SK-N-SH treated with all-trans-retinoic acid at 6 μM for 48 hours (cell line): Measurements from ENCODE around the gene LENEP.

ENCODE experiments used
- ATAC-seq: fragments of 200-7000 bp; cut with Tn5 transposase; 3 replicates; pipeline ENCODE4 v1.9.1; 2020; ENCODE audit warnings: mild to moderate bottlenecking, moderate library complexity
- ARNTL ChIP-seq: fragments of 450-650 bp; formaldehyde crosslinking; IDR thresholded peaks from 2 replicates; pipeline ENCODE4 v1.5.0; 2020; ENCODE audit warnings: low read depth, mild to moderate bottlenecking, moderate library complexity, borderline replicate concordance
- CREB5 ChIP-seq: fragments of 250-450 bp; sonication (Bioruptor Pico); IDR thresholded peaks from 2 replicates; pipeline ENCODE4 v1.5.1; 2020; ENCODE audit warnings: low read depth, mild to moderate bottlenecking, moderate library complexity
- CSRNP3 ChIP-seq: fragments of 250-450 bp; sonication (Bioruptor Pico); IDR thresholded peaks from 2 replicates; pipeline ENCODE4 v1.5.1; 2021; ENCODE audit warnings: mild to moderate bottlenecking, moderate library complexity
- ESRRG ChIP-seq: fragments of 250-450 bp; sonication (Bioruptor Pico); IDR thresholded peaks from 2 replicates; pipeline ENCODE4 v1.6.1; 2021; ENCODE audit warnings: mild to moderate bottlenecking
- GLIS3 ChIP-seq: fragments of 250-450 bp; sonication (Bioruptor Pico); IDR thresholded peaks from 2 replicates; pipeline ENCODE4 v1.5.0; 2020; ENCODE audit warnings: mild to moderate bottlenecking, moderate library complexity
- OSR1 ChIP-seq: fragments of 250-450 bp; sonication (Bioruptor Pico); IDR thresholded peaks from 2 replicates; pipeline ENCODE4 v1.8.0; 2022; ENCODE audit warnings: moderate library complexity, mild to moderate bottlenecking, inconsistent platforms
- PATZ1 ChIP-seq: fragments of 250-450 bp; sonication (Bioruptor Pico); IDR thresholded peaks from 2 replicates; pipeline ENCODE4 v1.8.0; 2020; ENCODE audit warnings: mild to moderate bottlenecking, moderate library complexity, borderline replicate concordance
- POU6F1 ChIP-seq: fragments of 250-450 bp; sonication (Bioruptor Pico); IDR thresholded peaks from 2 replicates; pipeline ENCODE4 v1.8.0; 2021; ENCODE audit warnings: low read depth, mild to moderate bottlenecking, moderate library complexity, borderline replicate concordance
- PPARA ChIP-seq: fragments of 250-450 bp; sonication (Bioruptor Pico); IDR thresholded peaks from 2 replicates; pipeline ENCODE4 v1.5.0; 2020; ENCODE audit warnings: mild to moderate bottlenecking, borderline replicate concordance
- SNAI2 ChIP-seq: fragments of 250-450 bp; sonication (Bioruptor Pico); IDR thresholded peaks from 2 replicates; pipeline ENCODE4 v1.5.0; 2020; ENCODE audit warnings: mild to moderate bottlenecking, moderate library complexity
- TCF4 ChIP-seq: fragments of 250-450 bp; sonication (Bioruptor Pico); IDR thresholded peaks from 2 replicates; pipeline ENCODE4 v1.8.0; 2021; ENCODE audit warnings: mild to moderate bottlenecking, moderate library complexity, borderline replicate concordance
- TOX ChIP-seq: fragments of 250-450 bp; sonication (Bioruptor Pico); IDR thresholded peaks from 2 replicates; pipeline ENCODE4 v1.8.0; 2021; ENCODE audit warnings: mild to moderate bottlenecking, moderate library complexity, borderline replicate concordance
- TSHZ2 ChIP-seq: fragments of 250-450 bp; sonication (Bioruptor Pico); IDR thresholded peaks from 2 replicates; pipeline ENCODE4 v1.5.0; 2020; ENCODE audit warnings: mild to moderate bottlenecking, moderate library complexity
- ZC3H10 ChIP-seq: fragments of 250-450 bp; sonication (Bioruptor Pico); IDR thresholded peaks from 2 replicates; pipeline ENCODE4 v1.5.1; 2021; ENCODE audit warnings: mild to moderate bottlenecking, moderate library complexity
- ZFP30 ChIP-seq: fragments of 450-650 bp; formaldehyde crosslinking; IDR thresholded peaks from 2 replicates; pipeline ENCODE4 v1.5.0; 2022; ENCODE audit warnings: mild to moderate bottlenecking, moderate library complexity
- ZNF565 ChIP-seq: fragments of 450-650 bp; formaldehyde crosslinking; conservative IDR thresholded peaks from 2 replicates; pipeline ENCODE4 v1.5.0; 2020; ENCODE audit warnings: low read depth, mild to moderate bottlenecking, moderate library complexity
- ZNF70 ChIP-seq: fragments of 450-650 bp; formaldehyde crosslinking; IDR thresholded peaks from 2 replicates; pipeline ENCODE4 v1.5.0; 2020; ENCODE audit warnings: mild to moderate bottlenecking, moderate library complexity

The LENEP gene

GRCh38 chr1:154964359-154964758, 29.0 kb upstream of the LENEP start (continued):
- no peak for TF ChIP-seq TSHZ2 (CRISPR knock-in tag)
- TF ChIP-seq POU6F1 (CRISPR knock-in tag): no peak
- TF ChIP-seq SNAI2 (CRISPR knock-in tag): no peak

GRCh38 chr1:154966111-154966510, 27.3 kb upstream of the LENEP start:
- ATAC-seq: no peak
- TF ChIP-seq TOX (CRISPR knock-in tag) (no peak), ZFP30 (CRISPR knock-in tag) (no peak), CREB5 (no peak), PPARA (CRISPR knock-in tag) (no peak), ZNF70 (CRISPR knock-in tag) (no peak), POU6F1 (CRISPR knock-in tag) (no peak), CSRNP3 (CRISPR knock-in tag) (no peak), ARNTL (CRISPR knock-in tag) (no peak), GLIS3 (CRISPR knock-in tag) (no peak), ESRRG (CRISPR knock-in tag) (no peak), ZNF565 (no peak), ZC3H10 (CRISPR knock-in tag) (no peak), PATZ1 (CRISPR knock-in tag) (no peak)

- ATAC-seq: no peak
- no peak for TF ChIP-seq TOX (CRISPR knock-in tag)
- TF ChIP-seq ARNTL (CRISPR knock-in tag): no peak
- no peak for TF ChIP-seq OSR1
- TF ChIP-seq TCF4: no peak
- TF ChIP-seq ZC3H10 (CRISPR knock-in tag): no peak
- TF ChIP-seq PATZ1 (CRISPR knock-in tag): no peak
- TF ChIP-seq TSHZ2 (CRISPR knock-in tag): no peak
- TF ChIP-seq ZFP30 (CRISPR knock-in tag): no peak
- no peak for TF ChIP-seq ESRRG (CRISPR knock-in tag)
- no peak for TF ChIP-seq PPARA (CRISPR knock-in tag)
- TF ChIP-seq POU6F1 (CRISPR knock-in tag): no peak
- no peak for TF ChIP-seq ZNF565
Observed at GRCh38 chr1:154967331-154967950, 25.9 kb upstream of the LENEP start.
